ENCODE results near the gene RTN4RL2.
"Not testable (repeated sequence)": the region's sequence is repeated elsewhere in the genome, so short reads cannot be mapped to it uniquely, and the experiment has no call there.

The RTN4RL2 gene

GRCh38 chr11:57434640-57435546 is 25.4 kb upstream of the RTN4RL2 start:
- no peak for DNase-seq (ENCODE audit: low read depth)

DNA sequence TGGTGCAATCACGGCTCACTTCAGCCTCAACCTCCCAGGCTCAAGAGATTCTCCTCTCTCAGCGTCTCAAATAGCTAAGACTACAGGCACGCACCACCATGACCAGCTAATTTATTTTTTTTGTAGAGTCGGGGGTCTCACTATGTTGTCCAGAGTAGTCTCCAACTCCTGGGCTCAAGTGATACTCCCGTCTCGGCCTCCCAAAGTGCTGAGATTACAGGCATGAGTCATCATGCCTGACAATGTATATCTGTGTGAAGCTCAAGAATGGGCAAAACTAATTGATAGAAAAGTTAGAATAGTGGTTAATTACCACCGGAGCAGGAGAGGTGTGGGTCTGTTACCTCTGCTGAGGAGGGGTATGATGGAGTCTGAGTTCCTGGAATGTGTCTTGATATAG is 24.3 kb upstream of the RTN4RL2 start:
- no peak for DNase-seq (ENCODE audit: low read depth)

GRCh38 chr11:57438345-57439285 is 21.7 kb upstream of the RTN4RL2 start:
- DNase-seq (ENCODE audit: low read depth): no peak

DNA sequence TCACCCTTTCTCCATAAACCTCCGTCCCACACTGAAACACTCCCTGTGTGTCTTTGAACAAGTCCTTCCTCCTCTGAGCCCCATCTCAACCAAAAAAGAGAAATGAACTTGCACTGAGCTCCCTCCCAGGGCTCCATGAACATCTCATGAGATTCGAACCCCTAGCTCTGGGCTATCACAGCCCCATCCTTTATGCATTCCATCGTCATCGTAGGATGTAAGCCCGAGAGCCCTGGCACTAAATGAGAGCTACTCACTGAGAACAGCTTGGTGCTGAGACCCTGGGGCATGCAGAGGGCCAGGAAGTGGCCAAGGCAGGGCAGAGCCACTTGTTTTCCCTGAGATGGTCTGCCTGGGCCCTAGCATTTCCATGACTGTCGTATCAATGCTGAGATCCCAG is 20.5 kb upstream of the RTN4RL2 start:
- DNase-seq (ENCODE audit: low read depth): no peak

DNA sequence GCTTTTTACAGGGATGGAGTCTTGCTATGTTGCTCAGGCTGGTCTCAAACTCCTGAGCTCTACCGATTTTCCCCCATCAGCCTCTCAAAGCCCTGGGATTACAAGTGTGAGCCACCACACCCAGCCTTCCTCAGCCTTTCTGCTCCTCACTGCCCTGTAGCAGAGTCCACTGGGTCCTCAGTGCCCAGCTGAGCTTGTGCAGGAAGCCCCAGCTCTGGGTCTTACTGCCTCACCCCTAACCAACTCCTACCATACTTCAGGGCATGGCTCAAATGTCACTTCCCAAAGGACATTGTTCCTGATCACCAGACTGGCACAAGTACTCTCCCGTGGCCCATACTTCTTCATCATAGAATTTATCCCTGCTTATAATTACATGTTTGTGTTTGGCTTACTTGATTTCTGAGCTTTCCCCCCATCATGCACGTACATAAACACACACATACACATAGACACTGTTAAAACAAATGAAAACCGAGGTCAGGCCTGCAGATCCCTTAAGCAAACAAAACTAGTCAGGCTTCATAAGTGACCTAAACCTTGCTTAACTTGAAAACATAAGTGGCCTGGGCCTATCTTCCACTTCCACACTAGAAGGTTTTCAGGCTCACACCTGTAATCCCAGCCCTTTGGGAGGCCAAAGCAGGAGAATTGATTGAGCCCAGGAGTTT is 19.4 kb upstream of the RTN4RL2 start:
- no peak for DNase-seq (ENCODE audit: low read depth)

- DNase-seq (ENCODE audit: low read depth): no peak
These were observed 15.8 kb upstream of the RTN4RL2 start for GRCh38 chr11:57444362-57445121.

DNA sequence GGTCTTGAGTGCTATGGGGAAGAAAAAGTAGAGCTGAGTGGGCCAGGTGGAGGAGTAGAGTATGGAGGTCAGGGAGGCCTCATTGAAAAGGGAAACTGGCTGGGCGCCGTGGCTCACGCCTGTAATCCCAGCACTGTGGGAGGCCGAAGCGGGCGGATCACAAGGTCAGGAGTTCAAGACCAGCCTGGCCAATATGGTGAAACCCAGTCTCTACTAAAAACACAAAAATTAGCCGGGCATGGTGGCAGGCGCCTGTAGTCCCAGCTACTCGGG is 15.3 kb upstream of the RTN4RL2 start:
- DNase-seq (ENCODE audit: low read depth): not testable (repeated sequence)

GRCh38 chr11:57446055-57446454 is 14.3 kb upstream of the RTN4RL2 start:
- no peak for DNase-seq (ENCODE audit: low read depth)

DNA sequence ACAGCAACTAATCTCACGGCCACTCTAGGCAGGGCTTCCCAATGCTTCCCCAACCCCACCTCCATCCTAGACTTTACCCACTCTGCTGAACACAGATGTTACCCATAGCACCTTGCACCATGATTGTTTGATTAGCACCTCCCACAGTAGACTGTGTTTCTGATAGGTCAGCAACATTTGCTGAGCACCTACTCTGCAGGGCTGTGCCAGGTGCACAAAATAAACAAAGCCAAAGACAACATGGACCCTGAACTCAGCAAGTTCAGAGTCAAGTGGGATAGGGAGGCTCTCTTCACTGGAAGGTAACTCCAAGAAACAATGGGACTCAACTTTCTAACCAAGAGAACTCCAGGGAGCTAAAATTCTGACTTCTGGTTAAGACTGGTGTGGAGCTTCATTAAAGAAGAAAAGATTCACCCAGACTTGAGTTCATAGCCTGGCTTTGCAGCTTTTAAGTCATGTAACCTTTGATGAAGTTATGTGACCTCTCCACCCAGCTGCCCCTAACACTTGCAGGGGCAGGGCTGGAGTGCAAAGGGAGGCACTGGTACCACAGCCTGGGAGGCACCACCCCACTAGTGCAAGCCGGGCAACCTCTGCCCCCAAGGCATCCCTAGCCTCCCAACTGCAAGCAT is 6.7 kb upstream of the RTN4RL2 start:
- DNase-seq (ENCODE audit: low read depth): no peak

DNA sequence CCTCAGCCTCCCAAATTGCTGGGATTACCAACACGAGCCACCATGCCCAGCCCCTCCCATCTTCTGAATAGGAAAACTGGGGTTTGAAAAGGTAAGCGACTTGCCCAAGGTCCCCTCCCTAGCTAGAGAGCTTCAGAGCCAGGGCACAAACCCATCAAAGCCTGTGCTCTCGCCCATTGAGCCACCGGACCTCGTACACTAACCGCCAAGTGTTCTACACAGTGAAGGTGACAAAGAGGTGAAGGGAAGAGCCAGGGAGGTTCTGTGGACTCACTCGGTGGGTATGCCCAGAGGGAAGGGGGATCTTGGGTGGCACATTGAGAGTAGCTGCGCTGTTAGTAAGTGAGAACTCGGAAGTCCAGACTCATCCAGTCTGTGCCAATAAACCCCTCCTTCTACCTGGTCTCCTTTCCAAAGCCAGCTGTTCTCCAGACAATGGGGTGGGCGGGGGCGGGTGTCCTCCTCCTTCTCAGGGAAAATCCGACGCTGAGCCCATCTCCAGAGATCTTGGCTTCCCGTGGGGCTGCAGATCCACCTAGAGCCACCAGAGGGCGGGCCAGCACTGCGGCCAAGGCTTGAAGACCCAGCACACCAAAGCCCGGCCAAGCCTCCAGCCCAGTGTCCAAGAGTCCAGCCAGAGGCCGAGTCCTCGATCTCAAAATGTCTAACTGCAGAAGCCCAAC is 3.2 kb upstream of the RTN4RL2 start:
- peak; percentile 58 for DNase-seq (ENCODE audit: low read depth)

GRCh38 chr11:57457643-57458023 is 2.7 kb upstream of the RTN4RL2 start:
- DNase-seq (ENCODE audit: low read depth): no peak

DNA sequence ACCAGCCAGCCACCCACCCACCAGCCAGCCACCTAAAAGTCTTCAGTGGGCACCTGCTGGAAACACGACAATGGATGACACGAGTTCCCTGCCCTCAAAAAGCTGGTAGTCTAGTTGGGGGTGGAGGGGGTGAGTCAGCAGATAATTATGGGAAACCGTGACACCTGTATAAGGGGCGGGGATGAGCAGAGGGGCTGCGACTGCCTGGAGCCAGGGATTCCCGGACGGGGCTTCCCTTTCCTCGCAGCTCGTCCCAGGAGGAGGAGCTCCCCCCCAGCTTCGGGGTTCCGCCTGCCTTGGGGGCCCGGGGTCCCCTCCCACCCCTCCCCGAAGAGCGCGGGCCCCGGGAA is 2.3 kb upstream of the RTN4RL2 start:
- no peak for DNase-seq (ENCODE audit: low read depth)

GRCh38 chr11:57458410-57459163 is 1.7 kb upstream of the RTN4RL2 start:
- no peak for DNase-seq (ENCODE audit: low read depth)

GRCh38 chr11:57459164-57460021 is 935 bp upstream of the RTN4RL2 start:
- no peak for DNase-seq (ENCODE audit: low read depth)

DNA sequence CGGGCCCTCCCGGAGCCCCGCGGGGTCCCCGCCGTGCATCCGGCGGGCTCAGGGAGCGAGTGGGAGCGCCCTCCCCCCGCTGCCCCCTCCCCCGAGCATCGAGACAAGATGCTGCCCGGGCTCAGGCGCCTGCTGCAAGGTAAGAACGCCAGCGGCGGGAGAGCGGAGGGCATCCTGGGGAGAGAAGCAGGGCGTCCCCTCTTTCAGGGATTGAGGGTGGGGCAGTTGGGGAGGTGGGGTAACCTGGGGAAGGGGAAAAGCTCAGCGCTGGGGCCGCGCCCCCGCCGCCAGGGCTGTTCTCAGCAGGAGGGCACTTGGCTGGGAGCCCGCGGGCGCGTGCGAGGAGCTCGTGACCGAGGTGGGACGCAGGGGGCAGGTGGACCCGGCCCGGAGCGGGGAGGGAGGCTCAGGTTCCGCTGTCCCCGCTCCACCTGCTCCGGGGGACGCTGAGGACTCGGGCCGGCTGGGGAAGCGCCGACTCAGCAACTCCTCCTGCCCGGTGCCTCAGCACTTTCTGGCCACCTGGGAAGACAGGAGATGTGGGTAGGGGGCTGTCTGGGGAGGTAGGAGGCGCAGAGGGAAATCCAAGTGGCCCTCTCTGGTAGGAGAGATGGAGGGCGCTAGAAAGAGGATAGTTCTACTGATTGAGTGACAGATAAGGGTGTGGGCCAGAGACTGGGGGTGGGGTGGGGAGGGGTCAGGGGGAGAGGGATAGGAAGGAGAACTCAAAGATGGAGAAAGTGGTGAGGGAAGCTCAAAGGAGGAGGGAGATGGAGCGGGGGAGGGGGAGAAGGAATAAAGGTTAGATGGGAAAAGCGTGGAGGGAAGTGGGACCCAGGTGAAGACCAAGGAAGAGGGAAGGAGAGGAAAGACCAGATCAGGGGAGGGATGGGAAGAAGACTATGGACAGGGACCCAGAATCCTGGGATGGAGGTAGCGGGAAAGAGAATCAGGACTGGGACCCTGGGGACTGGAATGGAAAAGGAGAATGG is 726 bp downstream of the RTN4RL2 start:
- DNase-seq (ENCODE audit: low read depth): no peak

GRCh38 chr11:57461841-57462489 is 1.6 kb downstream of the RTN4RL2 start:
- no peak for DNase-seq (ENCODE audit: low read depth)

DNA sequence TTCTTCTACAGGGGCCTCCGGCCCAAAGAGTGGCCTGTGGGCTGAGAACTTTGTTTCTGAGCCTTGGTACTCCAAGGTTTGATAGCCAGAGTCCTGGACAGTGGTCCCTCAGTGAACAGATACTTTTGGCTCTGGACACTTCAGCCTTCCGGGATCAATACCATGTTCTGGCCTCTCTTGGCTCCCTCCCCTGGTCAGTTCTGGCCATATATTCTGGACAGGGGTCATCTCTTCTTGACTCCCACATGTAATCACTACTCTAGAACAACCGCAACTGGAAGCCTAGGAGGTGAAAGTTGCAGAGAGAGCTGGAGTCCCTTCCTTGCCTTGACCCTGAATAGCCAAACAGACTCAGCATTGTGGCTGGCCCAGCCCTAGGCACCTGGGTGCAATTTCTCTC is 2.3 kb downstream of the RTN4RL2 start:
- DNase-seq (ENCODE audit: low read depth): no peak
